GDM1 (cell line): ENCODE data around the gene MCC.

ENCODE experiments used
- DNase-seq: peaks from one replicate; lab custom pipeline; 2025; lab: John Stamatoyannopoulos, UW

MCC gene

DNA sequence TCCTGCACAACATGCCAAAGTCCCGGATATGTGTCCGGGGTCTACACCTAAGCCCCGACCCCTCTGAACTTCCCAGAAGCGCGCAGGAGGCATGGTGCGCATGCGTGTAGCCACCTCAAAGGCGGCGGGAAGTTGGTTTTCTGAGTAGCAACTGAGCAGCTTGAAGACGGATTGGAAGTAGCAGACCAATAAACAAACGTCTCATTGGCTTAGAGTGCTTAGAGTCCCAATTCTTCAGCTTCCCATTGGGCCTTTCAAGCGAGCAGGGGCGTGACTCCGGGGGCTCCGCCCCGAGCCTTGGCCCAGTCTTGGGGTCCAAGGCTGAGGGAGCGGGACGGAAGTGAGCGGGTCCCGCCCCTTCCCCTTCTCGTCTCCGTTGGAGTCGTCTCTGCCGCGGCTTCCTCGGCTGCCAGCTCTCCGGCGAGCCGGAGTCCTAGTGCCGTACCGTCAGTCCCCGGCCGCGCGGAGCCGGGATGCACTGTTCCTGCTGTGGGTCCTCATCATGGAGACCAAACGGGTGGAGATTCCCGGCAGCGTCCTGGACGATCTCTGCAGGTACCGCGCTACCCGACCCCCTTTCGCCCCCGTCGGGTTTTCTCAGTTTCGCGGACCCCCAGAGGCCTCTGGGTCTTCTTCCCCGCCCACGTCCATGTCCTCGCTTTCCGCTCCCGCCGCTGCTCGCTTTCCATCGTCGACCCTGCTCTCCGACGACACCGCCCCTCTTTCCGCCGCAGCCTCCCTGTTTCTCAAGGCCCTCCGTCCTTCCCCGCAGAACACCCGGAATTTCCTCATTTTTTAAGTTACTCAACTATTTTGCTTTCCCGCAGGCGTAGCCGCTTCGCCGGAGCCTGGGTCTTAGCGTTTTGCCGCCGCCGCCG lies 511.6 kb downstream of the MCC start, which contains the start of gene DCP2:
DCP2 (plus strand) TSS at position 367 of the 878 bp plus-strand sequence; CDS start at position 503, 136 bp downstream.
- DNase-seq: peak; percentile 98

DNA sequence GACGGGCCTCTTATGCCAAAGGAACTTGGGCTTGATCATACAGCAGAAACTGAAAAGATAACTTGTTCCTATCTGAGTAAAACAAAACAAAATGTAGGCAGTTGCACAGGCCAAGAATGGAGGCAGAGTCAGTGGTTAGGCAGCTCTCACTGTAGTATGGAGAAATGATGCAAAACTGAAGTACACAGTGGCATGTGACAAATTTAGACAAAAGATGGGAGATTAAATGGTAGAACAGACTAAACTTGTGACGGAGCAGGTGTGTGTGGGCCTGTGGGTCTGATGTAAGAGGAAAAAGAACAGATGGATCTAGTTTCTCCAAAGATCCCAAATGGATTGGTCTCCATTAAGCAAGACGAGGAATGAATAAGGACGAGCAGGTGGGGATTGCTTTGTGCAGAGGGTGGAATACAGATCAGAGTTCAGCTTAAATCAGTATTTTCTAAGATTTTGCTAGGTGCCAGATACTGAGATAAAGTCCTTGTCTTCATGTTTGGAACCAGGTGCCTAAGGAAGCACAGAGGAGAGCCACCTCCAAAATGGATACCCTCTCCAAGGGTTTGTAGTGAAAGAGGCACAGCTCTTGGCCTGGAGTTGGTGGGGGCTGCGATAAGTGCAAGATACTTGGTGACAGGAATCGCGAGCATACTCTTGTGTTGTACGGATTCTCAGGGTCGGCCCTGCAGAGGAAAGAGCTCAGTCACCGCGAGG lies 512.4 kb downstream of the MCC start:
- no peak for DNase-seq

DNA sequence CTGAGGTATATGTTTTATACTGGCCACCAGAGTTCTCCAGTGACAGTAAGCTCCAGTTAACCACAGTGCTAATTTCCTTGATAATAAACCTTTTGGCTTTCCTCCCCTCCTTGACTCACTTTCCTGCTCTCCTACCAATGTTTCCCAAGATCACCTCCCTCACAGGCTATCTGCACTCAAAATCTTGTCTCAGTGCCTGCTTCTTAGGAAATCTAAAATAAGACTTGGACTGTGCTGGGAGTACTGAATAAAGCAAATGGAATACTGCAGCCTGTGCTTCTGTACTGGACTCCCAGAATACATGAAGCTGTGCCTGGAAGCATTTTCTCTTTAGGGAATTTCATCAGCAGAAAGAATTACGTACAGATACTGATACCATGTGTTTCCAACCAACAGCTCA lies 513.4 kb downstream of the MCC start:
- DNase-seq: no peak

DNA sequence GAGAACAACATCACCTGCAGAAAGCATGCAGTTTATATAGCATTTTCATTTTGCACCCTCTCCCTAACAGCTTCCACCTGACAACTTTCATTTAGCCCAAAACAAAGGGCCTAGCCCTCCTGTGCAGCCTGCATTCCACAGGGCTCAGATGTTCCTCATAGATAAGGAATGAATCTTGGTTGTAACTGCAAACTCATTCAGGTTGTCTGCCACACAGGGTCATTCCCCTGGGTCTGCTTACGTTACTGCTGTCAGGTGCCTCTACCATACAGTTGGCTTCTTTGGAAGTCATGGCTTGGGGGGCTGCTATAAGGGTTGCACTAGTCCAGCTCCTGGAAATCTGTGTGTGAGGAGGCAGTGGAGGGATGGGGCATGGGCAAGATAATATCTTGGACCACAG lies 514.3 kb downstream of the MCC start:
- DNase-seq: no peak

DNA sequence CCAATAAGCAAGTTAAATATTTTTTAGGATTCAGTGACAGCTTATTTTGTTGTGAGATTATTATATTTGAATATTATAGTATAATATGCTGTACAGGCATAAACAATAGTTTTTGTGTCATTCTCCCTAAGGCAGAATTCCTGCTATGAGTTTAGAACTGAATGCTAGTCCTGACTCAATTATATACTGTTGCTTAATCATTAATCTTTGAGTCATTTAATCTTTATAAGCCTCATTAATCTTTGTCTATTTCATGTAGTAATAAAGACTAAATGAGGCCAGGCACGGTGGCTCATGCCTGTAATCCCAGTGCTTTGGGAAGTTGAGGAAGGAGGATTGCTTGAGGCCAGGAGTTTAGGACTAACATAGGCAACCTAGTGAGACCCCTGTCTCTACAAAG lies 515.2 kb downstream of the MCC start:
- no peak for DNase-seq
